ENCODE measurements around the gene DSTN. TPM values are rescaled to one million over a fixed set of nuclear protein-coding genes. Genes with fewer than 3 reads are reported as not detected.

DSTN gene
- total and polyA plus RNA-seq, 2 of the 4 experiments (the other 2 are of a cell fraction): 221 to 269 TPM

DNA sequence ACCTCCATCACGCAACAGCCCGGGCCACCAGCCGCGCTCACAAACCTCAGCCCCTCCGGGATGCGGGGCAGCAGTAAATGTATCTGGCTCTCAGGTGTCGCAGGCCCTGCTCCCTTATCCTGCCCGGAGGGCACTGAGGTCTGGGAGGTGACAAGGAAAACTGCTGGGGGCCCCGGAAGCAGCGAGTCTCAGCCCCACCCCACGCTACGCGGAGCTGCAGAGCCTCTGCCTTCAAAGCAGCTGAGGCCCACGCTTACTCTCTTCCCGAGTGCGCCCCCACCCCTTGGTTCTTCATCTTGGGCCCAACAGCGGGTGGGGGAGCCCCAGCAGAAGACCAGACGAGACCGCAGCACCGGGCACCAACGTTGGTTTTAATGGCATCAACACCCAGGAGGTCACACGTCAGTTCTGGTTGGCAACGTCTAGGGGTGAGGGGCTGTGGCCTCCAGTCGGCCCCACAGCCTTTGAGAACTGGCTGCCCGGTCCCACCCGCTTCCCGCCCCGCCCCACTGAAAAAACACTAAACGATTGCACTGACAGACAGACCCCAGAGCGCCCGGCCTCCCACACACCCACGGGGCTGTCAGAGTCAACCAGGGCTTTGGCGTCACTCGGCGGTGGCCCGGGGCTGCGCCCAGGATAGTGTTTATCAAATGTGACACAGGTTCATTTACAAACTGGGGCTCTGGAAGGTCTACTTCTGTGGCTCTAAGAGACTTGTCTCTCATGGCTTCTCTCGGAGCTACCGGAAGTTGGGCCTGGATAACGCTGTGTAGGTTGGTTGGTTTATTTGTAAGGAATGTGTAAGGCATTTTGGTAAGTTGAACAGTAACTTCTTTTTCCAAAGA, 43.7 kb downstream of the DSTN start:
- H4K5ac ChIP-seq (ENCODE audit: low read depth, low read length): no peak overlapping the region
- H3K27ac ChIP-seq (ENCODE audit: insufficient read depth, low read length): no peak overlapping the region
- dilution Hi-C loops (cut with HindIII; ENCODE audit: low sequenced_read_pairs, unreplicated experiment) (no loop called here), in situ Hi-C loops (cut with MboI; ENCODE audit: low sequenced_read_pairs) (loop anchor here (5.0 kb wide), 1 partner anchor 76 kb away; no protein-coding TSS in a partner anchor), intact Hi-C loops (cut with micrococcal nuclease) (loop anchor here (5.0 to 10.0 kb wide), 2 partner anchors 109 to 811 kb away; no protein-coding TSS in a partner anchor)
- H2BK120ac ChIP-seq (ENCODE audit: low read depth, low read length): no peak overlapping the region
- H2BK5ac ChIP-seq (ENCODE audit: low read depth, low read length, poor library complexity, severe bottlenecking): no peak overlapping the region
- TF ChIP-seq MAZ (IDR thresholded peaks at IDR 0.05; ENCODE audit: borderline replicate concordance, low read depth, low read length) (no peak), POLR2A (IDR thresholded peaks at IDR 0.05; ENCODE audit: low read depth, low read length) (no peak), NFE2L2 (IDR thresholded peaks at IDR 0.05; ENCODE audit: low read depth, low read length) (no peak), CHD1 (IDR thresholded peaks at IDR 0.05; ENCODE audit: low read depth, low read length) (no peak), FOS (IDR thresholded peaks at IDR 0.05; ENCODE audit: low read depth, low read length) (no peak), CEBPB (IDR thresholded peaks at IDR 0.05; ENCODE audit: low read depth, low read length) (no peak)
- TF ChIP-seq, protein P1, sequence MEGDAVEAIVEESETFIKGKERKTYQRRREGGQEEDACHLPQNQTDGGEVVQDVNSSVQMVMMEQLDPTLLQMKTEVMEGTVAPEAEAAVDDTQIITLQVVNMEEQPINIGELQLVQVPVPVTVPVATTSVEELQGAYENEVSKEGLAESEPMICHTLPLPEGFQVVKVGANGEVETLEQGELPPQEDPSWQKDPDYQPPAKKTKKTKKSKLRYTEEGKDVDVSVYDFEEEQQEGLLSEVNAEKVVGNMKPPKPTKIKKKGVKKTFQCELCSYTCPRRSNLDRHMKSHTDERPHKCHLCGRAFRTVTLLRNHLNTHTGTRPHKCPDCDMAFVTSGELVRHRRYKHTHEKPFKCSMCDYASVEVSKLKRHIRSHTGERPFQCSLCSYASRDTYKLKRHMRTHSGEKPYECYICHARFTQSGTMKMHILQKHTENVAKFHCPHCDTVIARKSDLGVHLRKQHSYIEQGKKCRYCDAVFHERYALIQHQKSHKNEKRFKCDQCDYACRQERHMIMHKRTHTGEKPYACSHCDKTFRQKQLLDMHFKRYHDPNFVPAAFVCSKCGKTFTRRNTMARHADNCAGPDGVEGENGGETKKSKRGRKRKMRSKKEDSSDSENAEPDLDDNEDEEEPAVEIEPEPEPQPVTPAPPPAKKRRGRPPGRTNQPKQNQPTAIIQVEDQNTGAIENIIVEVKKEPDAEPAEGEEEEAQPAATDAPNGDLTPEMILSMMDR (conservative IDR thresholded peaks at IDR 0.05; ENCODE audit: low read depth, low read length): no peak
- TF ChIP-seq, protein P2, sequence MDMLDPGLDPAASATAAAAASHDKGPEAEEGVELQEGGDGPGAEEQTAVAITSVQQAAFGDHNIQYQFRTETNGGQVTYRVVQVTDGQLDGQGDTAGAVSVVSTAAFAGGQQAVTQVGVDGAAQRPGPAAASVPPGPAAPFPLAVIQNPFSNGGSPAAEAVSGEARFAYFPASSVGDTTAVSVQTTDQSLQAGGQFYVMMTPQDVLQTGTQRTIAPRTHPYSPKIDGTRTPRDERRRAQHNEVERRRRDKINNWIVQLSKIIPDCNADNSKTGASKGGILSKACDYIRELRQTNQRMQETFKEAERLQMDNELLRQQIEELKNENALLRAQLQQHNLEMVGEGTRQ (IDR thresholded peaks at IDR 0.05; ENCODE audit: low read depth, low read length): no peak
- no peak overlapping the region for H3K56ac ChIP-seq (ENCODE audit: extremely low read depth, insufficient read depth, low read length)
- DNase-seq (no peak), ATAC-seq (ENCODE audit: low read depth) (no peak)
- H4K91ac ChIP-seq (ENCODE audit: insufficient read depth, low read depth, low read length): no peak overlapping the region
- peaks cover 8 to 66% of the 10 kb centered on the region in 2 experiments; a peak in 3 of 4 replicates for H3K79me1 ChIP-seq (ENCODE audit: low read depth in 1 of 2, low read length in 2 of 2)
- peaks cover 87% of the 10 kb centered on the region for H4K20me1 ChIP-seq (ENCODE audit: insufficient read depth, low read length)
- H3K9me1 ChIP-seq (ENCODE audit: insufficient read depth, low read length): no peaks in the 10 kb centered on the region
- POLR2A ChIA-PET (ENCODE audit: unreplicated experiment): no interaction called here
- no peak overlapping the region for H3K9ac ChIP-seq (ENCODE audit: low read depth, low read length)
- 90% methylated on average over 11 of the region's 40 CpGs; no CpG with 5 or more reads in 1 of the 2 experiments for WGBS, 2 experiments (ENCODE audit: extremely low coverage in 2 of 2, insufficient read length in 1 of 2)
- H3K18ac ChIP-seq (ENCODE audit: low read depth, low read length): no peak overlapping the region
- no peaks in the 10 kb centered on the region for H3K9me3 ChIP-seq (ENCODE audit: control insufficient read depth, insufficient read depth, low read length)
- H3K4ac ChIP-seq (ENCODE audit: low read depth, low read length): no peak overlapping the region
- no peak overlapping the region for H3K4me3 ChIP-seq (ENCODE audit: insufficient read depth, low read depth, low read length)
- no peak overlapping the region for H2BK20ac ChIP-seq (ENCODE audit: low read depth, low read length)
- H3K23ac ChIP-seq (ENCODE audit: low read depth, low read length): no peak overlapping the region
- H3K4me2 ChIP-seq (ENCODE audit: low read depth, low read length): no peak overlapping the region
- no peaks in the 10 kb centered on the region for H3K27me3 ChIP-seq (ENCODE audit: control insufficient read depth, insufficient read depth, low read length)
- BruUV-seq (replicated peaks): TSS peak; percentile 100
- no peak overlapping the region for H2AFZ ChIP-seq (replicated peaks; ENCODE audit: low read length, poor library complexity)
- no peak overlapping the region for H3K14ac ChIP-seq (replicated peaks; ENCODE audit: low read depth, low read length)
- no peak overlapping the region for H2AK5ac ChIP-seq (ENCODE audit: low read depth, low read length)
- H3K4me1 ChIP-seq (ENCODE audit: control insufficient read depth, insufficient read depth, low read length): no peaks in the 10 kb centered on the region; the same call in 1 of the 2 replicates
- no peak overlapping the region for H2BK15ac ChIP-seq (ENCODE audit: low read depth, low read length)
- H2AK9ac ChIP-seq (replicated peaks; ENCODE audit: low read depth, low read length, poor library complexity): peak overlapping the region; percentile 30
- peaks cover 64% of the 10 kb centered on the region for H3K36me3 ChIP-seq (ENCODE audit: control insufficient read depth, insufficient read depth, low read length)
- CTCF ChIA-PET: interaction anchor here (0.6 kb wide), 1 partner anchor 103 kb away, joined by 4 read pairs; no protein-coding TSS in a partner anchor
- H4K8ac ChIP-seq (ENCODE audit: low read depth in 2 of 2, low read length in 2 of 2): no peak overlapping the region
